Testis (tissue), 2 donors: ENCODE results near the gene WFIKKN1.

Experiments
- POLR2A ChIP-seq: fragments of 450-650 bp; IDR thresholded peaks from one replicate; pipeline ENCODE4 v1.6.1; 2017; ENCODE audit warnings: antibody characterized with exemption, mild to moderate bottlenecking, moderate library complexity
- TF ChIP-seq, protein P1 (sequence below), 3 experiments: fragments of 450-650 bp in 2 of 3; fragments of 200-600 bp in 1 of 3; sonication (generic) in 1 of 3; IDR thresholded peaks; one replicate each; pipeline ENCODE4 v1.5.1; 2016 to 2019; ENCODE audit warnings: antibody characterized with exemption in 3 of 3, mild to moderate bottlenecking in 2 of 3, moderate library complexity in 1 of 3

DNA sequence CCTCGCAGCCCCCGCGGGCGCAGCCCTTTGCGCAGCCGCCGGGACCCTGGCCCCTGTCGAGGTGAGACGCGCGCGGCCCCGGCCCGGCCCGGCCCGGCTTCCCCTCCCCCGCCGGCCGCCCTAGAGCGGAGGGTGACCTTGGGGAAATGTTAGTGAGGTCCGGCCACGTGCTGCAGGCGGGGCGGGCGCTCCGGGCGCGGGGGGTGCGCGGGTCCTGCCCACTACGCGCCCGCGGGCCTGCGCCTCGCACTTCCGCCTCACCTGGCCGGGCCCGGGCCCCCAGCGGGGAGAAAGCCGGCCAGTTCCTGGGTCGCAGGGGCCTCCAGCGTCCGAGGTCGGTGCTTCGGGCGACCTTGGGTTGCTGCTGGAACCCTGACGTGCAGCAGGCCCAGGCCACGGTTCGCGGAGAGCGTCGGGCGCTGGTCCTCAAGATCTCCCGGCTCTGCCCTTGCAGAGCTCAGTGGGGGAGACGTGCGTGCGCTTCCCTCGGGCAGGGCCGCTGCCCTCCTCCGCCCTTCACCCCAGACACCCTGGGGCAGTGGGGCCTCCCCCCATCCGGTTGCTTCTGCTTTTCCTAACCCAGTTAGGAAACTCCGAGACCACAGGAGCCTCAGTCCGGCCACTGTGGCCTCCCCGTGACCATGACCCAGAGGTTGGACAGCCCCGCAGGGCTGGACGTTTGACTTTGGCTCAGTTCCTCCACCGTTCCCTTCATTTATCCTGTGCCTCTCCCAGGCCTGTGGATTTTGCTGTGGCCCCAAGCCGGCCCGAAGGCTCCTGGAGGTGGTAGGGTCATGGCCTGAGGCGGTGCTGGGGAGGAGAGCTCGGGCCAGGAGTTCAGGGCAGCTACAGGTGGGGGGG is 11.6 kb downstream of the WFIKKN1 start:
- TF ChIP-seq, protein P1, sequence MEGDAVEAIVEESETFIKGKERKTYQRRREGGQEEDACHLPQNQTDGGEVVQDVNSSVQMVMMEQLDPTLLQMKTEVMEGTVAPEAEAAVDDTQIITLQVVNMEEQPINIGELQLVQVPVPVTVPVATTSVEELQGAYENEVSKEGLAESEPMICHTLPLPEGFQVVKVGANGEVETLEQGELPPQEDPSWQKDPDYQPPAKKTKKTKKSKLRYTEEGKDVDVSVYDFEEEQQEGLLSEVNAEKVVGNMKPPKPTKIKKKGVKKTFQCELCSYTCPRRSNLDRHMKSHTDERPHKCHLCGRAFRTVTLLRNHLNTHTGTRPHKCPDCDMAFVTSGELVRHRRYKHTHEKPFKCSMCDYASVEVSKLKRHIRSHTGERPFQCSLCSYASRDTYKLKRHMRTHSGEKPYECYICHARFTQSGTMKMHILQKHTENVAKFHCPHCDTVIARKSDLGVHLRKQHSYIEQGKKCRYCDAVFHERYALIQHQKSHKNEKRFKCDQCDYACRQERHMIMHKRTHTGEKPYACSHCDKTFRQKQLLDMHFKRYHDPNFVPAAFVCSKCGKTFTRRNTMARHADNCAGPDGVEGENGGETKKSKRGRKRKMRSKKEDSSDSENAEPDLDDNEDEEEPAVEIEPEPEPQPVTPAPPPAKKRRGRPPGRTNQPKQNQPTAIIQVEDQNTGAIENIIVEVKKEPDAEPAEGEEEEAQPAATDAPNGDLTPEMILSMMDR (IDR thresholded peaks at IDR 0.05), result no peak
- no peak for TF ChIP-seq POLR2A
